Epithelial cell of proximal tubule (primary cell): ENCODE results near the gene MAP4. TPM values are rescaled to one million over a fixed set of nuclear protein-coding genes. Genes with fewer than 3 reads are reported as not detected.

ENCODE experiments used
- DNase-seq: peaks from one replicate; pipeline ENCODE4 v3.0.0-alpha.2; 2011; ENCODE audit warnings: low read depth
- H3K4me3 ChIP-seq: 2 replicates; pipeline ENCODE4 v1.5.1; 2011; ENCODE audit warnings: low read depth, mild to moderate bottlenecking, low read length
- total RNA-seq: library from RNA; depleted of rRNA; stranded (reverse); fragments of >200 nt; gene quantifications from 2 replicates; pipeline ENCODE4 v1.2.3, GENCODE V29; 2015
- TF ChIP-seq, protein P1 (sequence below): conservative IDR thresholded peaks from 2 replicates; pipeline ENCODE4 v1.5.1; 2012; ENCODE audit warnings: low read depth, mild to moderate bottlenecking, low read length

The MAP4 gene
- total RNA-seq, 1 donor from 2014 or later = 111 TPM

DNA sequence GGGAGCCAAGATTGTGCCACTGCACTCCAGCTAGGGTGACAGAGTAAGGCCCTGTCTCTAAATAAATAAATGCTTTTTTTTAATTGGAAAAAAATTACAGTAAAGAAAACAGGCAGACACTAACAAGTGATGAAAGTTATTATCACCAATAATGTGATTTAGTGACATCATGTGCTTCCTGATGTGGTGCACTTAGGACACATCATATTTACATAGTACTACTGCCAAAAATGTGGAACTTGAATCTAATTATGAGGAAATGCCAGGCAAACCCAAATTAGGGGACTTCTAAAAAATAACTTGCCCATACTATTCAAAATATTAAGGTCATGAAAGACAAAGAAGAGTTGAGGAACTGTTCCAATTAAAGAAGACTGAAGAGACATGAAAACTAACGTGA lies 30.8 kb downstream of the MAP4 start:
- no peak for DNase-seq
- TF ChIP-seq, protein P1, sequence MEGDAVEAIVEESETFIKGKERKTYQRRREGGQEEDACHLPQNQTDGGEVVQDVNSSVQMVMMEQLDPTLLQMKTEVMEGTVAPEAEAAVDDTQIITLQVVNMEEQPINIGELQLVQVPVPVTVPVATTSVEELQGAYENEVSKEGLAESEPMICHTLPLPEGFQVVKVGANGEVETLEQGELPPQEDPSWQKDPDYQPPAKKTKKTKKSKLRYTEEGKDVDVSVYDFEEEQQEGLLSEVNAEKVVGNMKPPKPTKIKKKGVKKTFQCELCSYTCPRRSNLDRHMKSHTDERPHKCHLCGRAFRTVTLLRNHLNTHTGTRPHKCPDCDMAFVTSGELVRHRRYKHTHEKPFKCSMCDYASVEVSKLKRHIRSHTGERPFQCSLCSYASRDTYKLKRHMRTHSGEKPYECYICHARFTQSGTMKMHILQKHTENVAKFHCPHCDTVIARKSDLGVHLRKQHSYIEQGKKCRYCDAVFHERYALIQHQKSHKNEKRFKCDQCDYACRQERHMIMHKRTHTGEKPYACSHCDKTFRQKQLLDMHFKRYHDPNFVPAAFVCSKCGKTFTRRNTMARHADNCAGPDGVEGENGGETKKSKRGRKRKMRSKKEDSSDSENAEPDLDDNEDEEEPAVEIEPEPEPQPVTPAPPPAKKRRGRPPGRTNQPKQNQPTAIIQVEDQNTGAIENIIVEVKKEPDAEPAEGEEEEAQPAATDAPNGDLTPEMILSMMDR = no peak
- no peak overlapping the region for H3K4me3 ChIP-seq

DNA sequence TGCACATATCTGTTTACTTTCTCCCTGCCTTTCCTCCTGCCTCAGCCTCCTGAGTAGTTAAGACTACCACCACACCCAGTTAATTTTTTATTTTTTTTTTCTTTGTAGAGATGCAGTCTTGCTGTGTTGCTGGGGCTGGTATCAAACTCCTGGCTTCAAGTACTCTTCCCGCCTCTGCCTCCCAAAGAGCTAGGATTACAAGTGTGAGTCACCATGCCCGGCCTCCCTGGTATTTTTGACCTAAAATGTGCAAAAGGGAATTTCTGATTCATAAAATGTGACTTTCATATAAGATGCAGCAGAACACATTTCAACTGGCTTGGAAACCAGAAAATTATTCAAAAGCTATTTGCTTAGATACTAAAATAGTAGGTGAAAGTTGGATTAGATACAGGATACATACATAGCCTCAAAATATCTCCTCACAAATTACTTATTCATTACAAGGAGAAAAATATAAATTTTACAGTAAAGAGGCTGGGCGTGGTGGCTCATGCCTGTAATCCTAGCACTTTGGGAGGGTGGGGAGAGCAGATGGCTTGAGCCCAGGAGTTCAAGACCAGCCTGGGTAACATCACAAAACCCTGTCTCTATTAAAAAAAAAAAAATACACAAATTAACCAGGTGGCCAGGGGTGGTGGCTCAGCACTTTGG lies 32.0 kb downstream of the MAP4 start:
- no peak for DNase-seq
- H3K4me3 ChIP-seq = no peak overlapping the region
- TF ChIP-seq, protein P1 = no peak

- no peak for DNase-seq
- H3K4me3 ChIP-seq = no peak overlapping the region
- TF ChIP-seq, protein P1 = no peak
Measured at GRCh38 chr3:47980795-47981194, 35.4 kb downstream of the MAP4 start.

- no peak for DNase-seq
- TF ChIP-seq, protein P1 = no peak
- H3K4me3 ChIP-seq = no peak overlapping the region
Measured at GRCh38 chr3:47979070-47979469, 37.1 kb downstream of the MAP4 start.

- TF ChIP-seq, protein P1 = no peak
- no peak overlapping the region for H3K4me3 ChIP-seq
- peak; percentile 25 for DNase-seq
Measured at GRCh38 chr3:47978386-47978785, 37.8 kb downstream of the MAP4 start.

DNA sequence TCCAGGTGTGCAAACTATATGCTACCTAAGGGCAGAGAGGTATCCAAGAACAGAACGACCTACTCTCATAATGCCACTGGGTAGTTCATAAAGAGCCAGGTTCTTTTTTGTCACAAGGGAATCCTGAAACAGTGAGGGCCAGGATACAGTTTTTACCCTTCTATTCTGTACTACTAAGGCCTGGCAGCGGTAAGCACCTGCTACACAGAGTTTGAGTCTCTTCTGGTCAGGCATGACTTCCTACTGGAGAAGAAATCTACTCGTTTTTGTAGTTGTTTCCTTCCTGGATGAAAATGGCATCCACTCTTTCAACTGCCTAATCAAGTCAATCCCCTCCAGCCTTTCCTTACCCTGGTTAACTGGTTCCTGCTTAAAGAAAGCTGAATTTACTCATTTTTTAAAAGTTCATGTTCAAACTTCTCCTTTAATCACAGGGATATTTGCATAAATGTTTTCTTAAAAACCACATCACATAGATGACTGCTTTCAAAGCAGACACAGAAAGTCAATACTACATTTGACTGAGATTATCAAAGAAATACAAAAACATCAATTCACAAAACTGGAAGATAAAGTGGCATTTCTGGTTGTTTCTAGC lies 40.0 kb downstream of the MAP4 start:
- no peak overlapping the region for H3K4me3 ChIP-seq
- TF ChIP-seq, protein P1 = no peak
- no peak for DNase-seq

DNA sequence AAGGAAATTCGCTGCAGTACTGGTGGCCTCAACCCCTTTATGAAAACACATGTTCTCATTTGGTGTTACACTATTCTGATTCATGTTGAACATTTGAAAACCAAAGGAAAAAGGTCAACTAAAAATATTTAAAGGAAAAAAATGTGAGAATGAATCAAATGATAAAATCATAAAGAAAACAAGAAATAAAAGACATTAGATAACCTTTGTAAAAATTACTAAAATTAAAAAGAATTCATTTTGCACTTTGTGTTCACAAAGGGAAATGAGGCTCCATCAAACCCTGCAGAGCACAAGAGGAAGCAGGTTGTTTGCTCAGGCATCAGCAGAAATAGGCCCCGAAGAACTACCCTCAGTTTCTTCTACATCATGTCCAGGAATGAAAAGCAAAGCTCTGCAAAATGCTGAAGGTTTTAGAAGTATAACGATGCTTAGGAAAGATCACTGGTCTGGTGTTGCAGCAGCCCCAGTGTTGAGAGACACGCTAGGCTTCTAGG lies 41.2 kb downstream of the MAP4 start:
- no peak for DNase-seq
- H3K4me3 ChIP-seq = no peak overlapping the region
- TF ChIP-seq, protein P1 = no peak
